Activated CD4-positive, alpha-beta T cell treated with anti-CD3 and anti-CD28 coated beads, Interleukin-2, Interleukin-4, amounts not matched to agents 100 ng/mL and 50 ng/mL, durations not matched to agents 16 hours and 8 hours (primary cell): ENCODE data around the gene APRT.

Source experiments
- DNase-seq: peaks from one replicate; pipeline ENCODE4 v3.0.0-alpha.2; 2020; ENCODE audit warnings: low spot score

The APRT gene, protein sequence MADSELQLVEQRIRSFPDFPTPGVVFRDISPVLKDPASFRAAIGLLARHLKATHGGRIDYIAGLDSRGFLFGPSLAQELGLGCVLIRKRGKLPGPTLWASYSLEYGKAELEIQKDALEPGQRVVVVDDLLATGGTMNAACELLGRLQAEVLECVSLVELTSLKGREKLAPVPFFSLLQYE

DNA sequence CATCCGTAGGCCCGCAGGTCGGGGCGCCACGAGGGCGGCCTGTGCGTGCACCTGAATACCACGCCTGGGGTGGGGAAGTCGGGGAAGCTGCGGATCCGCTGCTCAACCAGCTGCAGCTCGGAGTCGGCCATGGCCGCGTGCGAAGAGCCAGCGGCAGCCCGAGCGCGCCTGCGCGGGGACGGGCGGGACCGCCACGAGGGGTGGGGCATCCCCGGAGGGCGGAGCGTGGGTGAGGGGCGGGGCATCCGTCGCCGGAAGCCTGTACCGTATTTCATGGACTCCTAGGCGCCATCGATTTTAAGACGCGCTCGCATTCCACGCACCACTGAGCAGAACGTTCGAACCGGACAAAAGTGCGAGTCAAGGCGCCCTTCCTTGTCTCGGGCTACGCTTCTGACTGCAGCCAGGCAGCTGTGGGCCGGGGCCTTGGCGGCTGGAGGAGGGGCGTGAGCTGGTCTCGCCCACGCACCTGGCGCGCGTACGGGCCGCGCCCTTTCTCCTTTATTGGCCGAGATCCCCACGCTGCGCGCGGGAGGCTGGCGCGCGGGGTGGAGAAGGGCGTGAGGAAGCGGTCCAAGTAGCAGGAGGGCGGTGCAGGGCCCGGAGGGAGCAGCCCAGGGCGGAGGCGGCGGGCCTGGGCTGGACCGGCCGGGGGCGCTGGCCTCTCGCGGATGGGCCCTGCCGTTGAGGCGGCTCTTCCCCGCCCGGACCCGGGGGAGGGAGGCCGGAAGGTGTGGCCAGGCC, at the start of gene APRT:
APRT (minus strand) TSS at position 160 of the 744 bp plus-strand sequence; CDS start at position 131, 29 bp downstream.
- peak; percentile 97 for DNase-seq

DNA sequence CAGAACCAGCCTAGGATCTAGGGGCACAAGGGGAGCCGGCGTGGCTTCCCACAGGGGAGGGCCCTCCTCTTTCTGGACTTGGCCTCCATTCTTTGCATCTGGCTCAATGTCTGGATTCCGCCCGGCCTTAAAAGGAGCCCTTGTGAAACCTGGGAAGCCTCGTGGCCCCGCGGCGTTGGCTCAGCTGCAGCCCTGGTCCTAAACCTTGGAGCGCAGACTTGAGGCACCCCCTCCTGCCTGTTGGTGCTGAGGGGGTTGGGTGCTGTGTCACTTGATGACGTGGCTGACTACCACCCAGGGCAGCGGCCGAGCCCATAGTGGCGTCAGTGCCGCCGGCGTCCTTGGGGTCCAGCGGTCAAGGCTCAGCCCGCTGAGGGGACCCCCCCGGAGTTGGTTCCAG, 49.6 kb upstream of the APRT start:
- no peak for DNase-seq

DNA sequence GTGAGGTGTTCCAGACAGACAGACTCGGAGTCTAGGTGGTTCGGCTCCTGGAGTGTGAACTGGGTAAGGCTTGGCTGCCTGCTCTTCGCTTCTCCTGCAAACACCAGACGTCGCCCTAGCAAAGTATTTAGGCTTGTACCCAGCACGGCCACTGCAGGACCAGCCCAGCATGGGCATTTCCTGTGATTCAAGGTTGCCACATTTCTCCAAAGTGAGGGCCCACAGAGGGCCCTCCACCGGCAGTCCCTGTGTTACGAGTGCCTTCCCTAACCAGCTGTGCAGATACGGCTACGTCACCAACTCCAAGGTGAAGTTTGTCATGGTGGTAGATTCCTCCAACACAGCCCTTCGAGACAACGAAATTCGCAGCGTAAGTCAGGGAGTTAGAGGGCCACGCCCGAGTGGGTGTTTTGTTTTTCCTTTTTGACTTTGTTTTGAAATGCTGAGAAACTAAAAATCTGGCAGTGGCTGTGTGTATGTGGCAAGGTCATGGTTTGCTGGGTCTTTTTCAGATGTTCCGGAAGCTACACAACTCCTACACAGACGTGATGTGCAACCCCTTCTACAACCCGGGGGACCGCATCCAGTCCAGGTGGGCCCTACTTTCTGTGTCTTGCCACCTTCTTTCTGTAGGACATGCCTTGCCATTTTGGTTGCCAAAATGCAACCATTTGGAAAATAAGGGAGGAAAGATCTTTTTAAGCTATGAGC, 47.8 kb upstream of the APRT start:
- no peak for DNase-seq

DNA sequence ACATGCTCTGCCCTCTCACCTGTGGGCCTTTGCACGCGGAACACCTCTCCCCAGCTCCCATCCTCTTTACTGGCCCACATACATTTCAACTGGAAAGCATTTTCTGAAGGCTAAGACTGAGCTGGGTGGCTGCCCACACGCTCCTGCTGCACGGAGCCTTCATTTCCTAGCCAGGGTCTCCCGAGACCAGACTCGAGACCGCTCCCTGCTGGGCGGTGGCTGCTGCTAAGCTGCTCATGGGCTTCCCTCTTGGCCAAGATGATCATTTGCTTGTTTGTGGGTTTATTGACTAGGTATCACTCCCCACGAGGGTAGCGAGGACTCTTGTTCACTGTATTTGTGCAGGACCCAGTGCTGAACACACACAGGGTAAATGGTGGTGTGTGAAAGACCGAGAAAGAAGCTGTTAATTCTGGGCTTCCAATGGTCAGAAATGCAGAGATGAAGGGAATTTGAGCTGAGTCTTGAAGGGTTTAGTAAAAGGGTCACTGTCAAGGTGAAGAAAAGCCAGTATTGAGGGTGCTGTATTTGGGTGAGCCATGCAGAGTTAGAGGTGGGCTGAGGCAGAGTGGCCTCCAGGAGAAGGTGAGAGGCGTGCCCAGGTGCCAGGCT, 46.1 kb upstream of the APRT start:
- peak; percentile 78 for DNase-seq

DNA sequence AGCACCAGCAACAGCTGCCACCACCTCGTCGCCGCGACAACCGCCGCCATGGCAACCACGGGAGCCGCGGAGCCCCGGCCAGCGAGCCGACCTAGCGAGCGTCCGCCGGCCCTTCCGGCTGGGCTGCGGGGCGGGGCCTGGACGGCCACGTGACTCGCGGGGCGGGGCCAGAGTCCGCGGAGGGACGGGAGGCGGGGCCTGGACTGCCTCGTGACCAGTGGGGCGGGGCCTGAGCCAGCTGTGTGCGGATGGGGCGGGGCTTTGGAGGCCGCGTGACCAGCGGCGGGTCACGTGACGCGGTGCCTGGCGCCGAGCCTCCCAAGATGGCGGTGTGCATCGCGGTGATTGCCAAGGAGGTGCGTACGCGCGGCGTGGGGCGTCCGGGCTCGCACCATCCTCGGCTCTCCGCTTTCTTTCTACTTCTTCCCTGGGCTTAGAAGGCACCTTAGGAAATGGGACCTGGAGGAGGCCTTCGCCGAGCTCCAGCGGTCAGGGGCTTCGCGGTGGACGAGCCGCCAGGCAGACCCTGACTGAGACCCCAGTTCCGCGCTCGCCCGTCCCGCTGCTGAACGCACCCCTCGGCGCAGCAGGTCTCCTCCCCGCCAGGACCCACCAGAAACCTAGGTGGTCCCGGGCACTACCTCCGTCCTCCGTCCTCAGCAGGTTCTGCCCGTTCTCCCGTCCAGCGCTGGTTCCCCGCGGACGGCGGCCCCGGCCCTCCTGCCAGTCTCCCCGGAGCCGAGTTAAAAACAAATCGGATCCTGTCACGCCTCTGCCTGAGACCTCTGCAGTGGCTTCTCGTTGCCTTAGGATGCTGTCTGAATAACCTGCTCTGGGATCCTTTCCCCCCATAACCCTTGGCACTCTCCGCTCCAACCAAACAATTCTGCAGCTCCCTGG, 45.4 kb upstream of the APRT start, which contains the start of the genes GALNS and TRAPPC2L:
GALNS (minus strand) TSS at position 120 of the 900 bp plus-strand sequence; CDS start at position 50, 70 bp downstream.
TRAPPC2L (plus strand) TSS at position 300 of the 900 bp plus-strand sequence; CDS start at position 324, 24 bp downstream.
- DNase-seq: peak; percentile 99

DNA sequence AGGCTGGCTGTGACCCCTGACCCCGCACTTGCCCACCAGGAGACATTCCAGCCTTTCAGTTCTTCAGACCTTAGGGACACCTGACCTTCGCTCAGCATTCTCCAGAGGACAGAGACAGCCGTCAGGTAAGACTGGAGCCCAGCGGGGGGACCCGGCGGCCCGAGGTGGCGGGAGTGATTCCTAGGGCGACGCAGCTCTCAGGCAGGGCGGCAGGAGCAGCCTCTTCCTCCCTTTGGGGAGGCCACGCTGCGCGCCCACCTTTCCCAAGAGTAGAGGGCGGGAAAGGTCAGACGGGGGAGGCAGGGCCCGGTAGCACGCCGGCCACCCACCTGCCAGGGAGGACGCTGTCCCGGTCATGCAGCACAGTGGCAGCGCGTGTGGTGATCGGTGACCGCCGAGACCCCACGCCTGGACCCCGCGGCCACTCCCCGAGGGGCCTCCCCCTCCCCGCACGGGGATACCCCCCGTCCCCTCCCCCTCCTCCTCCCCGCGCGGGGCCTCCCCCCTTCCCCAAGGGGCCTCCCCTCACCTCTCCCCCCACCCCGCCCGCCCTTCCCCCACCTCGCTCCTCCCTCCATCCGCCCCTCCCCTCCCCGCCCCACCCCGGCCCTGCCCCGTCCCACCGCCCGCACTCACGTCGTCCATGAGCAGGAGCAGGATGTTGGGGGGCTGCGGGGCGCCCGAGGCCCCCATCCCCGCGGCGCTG, 44.5 kb upstream of the APRT start:
- no peak for DNase-seq

DNA sequence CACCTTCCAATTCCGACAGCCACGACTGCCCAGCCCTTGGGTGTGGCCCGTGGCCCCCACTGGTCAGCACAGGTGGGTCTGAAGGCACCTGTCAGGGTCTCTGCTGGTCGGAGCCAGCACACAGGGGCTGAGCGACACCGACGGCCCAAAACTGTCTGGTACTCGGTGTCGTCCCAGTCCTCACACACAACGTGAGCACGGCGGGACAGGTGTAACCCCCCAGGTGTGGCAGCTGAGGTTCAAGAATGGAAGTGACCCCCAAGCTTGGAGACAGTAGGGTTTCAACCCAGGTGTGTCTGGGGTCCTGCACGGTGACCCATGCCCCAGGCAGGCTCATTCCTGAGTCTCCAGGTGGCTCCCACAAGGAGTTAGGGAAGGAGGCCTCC, 44.0 kb upstream of the APRT start:
- DNase-seq: no peak

DNA sequence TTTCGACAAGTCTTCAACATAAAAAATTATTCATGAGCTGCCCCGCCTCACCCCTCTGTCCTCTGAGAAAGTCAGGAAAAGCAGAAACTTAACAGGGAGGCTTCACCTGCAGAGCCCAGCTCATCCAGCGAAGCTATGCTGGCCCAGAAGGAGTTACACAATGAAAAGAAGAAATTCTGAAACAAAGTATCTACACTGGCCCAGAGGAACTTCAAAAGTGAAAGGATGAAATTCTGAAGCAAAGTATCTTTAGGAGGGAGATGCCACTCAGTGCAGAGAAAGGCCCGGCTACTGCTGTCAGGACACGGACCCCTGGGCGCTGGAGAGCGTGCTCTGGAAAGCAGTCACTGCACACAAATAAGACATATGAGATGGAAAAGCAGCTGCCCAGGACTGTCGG, 43.4 kb upstream of the APRT start:
- no peak for DNase-seq

DNA sequence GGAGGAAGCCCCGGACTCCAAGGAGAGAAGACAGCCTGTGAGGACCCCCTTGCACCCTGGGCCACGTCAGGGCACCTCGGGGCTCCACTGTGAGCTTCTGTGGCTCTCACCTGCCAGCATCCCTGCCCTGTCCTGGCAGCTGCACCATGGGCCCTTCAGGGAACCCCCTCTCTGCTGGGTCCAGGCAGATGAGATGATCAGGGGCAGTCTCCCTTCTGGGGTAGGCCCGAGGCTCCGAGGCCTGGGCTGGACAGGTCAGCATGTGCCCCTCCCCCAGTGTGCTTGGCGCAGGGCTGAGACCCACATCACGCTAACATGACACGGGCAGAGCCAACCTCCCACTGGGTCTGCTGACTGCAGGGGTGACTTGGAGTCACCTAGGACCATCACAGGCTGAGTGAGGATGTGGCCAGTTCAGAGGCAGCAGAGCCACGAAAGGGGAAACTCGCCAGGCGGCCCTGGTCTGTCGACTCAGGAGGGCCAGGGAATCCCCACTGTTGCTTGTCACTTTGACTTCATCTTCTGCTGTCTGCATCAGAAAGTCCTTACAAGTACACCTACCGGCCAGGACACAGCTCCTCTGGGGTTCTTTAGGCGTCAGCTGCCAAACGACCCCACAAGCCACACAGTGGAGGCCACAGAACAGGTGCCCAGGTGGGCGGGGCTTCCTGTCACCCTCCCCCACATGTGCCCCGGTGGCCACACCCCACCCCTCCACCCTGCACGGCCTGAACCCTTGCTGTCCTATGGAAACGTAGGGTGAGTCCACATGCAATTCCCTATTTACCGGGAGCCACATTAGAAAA, 42.8 kb upstream of the APRT start:
- DNase-seq: no peak

DNA sequence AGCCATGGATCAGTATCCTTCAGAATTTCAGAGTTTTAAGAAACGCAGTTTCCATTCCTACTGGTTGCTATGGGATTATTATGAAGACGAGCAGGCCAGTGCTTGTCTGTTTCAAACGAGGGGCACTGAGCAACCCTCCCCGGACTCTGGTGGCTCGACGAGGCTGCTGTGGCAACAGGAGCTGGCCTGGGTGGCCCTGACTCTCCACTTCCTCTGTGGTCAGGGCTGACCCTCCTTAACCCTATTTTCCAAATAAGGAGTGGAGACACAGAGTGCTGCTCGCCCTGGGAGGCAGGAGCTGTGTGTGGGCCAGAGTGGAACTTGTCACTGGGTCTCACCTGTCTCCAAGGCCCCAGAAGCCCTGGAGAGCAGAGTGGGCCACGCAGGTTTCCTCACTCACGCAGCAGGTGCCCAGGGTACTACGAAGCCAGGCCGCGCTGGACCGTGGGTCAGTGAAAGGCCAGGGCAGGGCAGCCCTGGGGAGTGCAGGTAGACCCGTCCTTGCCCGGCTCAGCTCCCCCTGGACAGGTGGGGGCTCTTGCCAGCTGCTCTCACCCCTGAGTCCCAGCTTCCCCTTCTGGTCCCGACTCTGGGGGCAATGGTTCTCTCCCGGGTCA, 41.7 kb upstream of the APRT start:
- DNase-seq: no peak

DNA sequence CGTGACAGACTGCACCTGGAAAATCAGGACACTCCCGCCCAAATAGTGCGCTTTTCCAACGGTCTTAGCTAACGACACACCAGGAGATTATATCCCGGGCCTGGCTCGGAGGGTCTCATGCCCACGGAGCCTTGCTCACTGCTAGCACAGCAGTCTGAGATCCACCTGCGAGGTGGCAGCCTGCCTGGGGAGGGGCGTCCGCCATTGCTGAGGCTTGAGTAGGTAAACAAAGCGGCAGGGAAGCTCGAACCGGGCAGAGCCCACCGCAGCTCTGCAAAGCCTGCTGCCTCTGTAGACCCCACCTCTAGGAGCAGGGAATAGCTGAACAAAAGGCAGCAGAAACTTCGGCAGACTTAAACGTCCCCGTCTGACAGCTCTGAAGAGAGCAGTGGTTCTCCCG, 39.9 kb upstream of the APRT start:
- no peak for DNase-seq

DNA sequence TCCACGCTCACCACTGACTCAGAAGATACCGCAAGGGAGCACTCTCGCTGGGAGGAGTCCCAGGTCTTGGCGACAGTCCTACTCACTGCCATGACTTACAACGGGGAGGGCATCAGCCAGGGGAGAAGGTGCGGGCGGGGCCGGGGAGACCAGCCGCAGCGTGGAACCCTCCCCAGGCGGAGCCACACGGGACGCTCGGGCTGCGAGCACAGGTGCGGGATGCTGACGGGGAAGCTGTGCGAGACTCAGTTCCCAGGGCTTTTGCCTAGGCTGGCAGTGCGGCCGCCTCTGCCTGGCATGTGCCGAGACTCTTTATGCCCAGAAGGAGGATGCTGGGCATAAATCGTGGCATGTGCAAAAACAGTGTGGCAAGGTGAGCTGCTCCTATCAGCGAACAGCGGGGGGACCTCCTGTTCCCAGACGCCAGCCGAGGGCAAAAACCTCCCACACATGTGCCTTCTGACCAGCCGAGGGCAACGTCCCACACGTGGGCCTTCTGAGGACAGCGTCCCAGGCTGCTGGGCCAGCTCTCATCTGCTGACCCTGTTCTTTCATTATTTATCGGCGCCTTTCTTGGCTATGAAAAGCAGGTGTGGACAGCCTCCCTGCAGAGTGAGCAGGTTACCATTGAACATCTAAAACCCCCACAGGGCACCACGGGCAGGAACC, 38.9 kb upstream of the APRT start:
- DNase-seq: no peak

DNA sequence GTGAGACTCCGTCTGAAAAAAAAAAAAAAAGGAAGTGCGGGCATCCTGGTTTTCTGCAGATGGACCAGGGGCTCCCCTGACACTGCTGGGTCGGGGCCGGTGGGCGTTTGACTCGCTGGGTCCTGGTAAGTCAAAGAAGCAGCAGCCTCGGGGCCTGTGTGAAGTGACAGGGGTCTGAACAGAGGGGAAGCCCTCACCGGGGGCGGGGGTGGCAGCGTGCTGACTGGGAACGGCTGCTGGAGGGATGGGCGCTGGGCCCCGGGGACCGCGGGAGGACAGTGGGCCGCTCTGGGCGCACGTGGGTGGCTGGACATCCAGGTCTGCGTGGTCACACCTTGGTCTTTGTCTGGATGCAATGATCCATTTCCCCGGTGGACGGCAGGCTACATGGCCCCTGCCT, 36.8 kb upstream of the APRT start:
- DNase-seq: no peak

DNA sequence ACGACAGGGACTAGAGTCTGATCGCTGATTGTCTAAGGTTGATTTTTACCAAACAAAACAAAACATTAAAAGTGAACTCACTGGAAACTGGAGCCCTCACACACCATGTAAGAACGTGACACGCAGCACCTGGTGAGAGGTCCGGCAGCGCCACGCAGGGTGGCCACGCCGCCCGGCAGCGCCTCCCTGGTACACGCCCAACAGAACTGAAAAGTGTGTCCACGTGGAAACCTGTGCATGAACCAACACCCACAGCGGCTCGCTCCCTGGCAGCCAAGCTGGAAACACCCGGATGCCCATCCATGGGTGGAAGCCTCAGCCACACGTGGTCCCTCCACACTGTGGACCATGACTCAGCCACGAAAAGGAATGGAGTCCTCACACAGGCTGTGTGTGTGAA, 35.9 kb upstream of the APRT start:
- DNase-seq: no peak

DNA sequence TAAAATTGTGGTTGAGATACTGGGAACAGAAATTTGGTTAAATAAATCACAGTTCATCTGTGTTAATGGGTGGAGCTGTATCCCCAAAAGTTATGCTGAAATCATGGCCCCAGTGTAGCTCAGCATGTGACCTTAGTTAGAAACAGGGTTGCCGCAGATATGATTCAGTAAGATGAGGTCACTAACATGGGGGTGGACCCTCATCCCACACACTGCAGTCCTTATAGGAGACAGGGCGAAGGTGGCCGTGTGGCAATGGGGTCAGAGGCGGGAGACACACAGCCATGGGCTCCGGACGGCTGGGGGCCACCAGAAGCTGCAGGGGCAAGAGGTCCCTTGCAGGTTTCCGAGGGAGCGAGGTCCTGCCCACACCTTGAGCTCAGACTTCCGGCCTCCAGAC, 34.4 kb upstream of the APRT start:
- DNase-seq: no peak

DNA sequence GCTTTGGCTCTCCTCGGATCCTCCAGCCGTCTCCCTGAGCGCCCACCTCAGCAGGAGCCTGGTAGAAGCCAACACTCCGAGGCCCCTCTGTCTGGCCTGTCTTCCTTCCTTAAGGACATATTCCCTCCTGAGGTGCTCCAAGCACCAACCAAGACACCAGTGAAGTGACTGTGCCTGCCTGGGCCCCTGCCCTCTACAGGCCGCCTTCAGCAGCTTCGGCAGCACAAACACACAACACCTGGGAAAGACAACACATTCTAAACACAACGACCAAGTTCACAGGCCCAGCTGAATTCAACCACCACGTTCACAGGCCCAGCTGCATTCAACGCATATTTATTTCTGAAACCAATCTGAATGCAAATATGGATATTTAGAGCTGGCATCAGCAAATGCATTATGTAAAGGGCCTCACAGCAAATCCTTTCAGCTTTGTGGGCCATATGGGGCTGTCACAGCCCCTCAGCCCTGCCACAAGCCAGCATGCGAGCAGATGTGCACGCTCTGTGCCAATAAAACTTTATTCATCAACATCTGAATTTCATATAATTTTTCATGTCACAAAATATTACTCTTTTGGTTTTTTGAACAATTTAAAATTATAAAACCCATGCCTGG, 32.8 kb upstream of the APRT start:
- no peak for DNase-seq

DNA sequence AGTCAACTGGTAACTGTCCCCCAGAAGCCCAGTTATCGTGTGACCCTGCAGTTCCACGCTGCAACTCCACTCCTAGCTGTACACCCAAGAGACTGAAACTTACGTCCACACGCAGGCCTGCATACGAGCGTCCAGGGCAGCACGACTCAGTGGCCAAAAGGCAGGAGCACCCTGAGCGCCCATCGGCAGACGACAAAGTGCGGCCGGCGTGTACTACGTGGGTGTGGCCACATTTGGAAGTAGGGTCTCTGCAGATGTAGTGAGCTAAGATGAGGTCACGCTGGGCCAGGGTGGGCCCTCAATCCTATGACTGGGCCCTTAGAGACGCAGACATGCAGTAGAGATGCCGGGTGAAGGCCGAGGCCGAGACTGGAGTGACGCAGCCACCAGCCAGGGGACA, 31.5 kb upstream of the APRT start:
- DNase-seq: no peak

DNA sequence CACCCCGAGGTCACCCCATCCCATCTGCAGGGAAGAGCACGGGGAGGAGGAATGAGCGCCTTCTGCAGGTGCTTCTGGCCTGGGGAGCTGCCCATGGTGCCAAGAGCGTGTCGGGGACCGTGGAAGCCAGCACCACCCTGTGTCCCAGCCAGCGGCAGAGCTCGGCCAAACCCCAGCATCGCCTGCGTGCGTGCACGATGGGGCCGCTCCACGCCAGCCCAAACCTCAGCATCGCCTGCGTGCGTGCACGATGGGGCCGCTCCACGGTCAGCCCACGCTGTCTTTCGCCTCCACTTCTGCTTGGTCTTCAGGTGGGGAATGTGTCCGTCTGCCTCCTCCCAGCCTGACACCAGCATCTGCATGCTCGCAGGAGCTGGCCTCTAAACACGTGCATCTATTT, 31.1 kb upstream of the APRT start:
- no peak for DNase-seq

DNA sequence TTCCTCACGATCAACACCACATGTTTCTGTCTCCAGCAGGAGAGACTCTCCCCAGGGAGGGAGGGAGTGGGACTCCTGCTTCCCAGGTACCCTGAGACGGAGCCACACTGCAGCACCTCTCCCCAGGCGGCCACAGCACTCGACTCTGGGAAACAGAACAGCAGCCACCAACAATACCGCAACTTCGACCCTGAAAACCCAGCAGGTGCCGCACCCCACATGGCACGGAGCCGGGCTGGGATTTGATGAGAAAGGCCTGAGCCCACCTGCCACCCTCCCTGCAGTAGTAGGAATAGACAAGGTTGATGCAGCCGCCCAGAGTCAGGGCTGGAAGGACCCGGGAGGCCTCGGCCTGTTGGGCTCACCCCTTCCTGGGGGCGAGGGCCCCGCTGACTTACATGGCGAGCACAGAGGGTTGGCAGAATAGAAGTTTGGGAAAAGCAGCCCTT, 30.6 kb upstream of the APRT start:
- DNase-seq: no peak
